Measurements from ENCODE around the gene ASAP3.
A peak's percentile ranks its signal among the peaks of the same experiment; 100 is the strongest.

ASAP3 gene

GRCh38 chr1:23448846-23449245 is 35.1 kb downstream of the ASAP3 start:
- DNase-seq = no peak

- no peak for DNase-seq
Measured at GRCh38 chr1:23446661-23447310, 37.2 kb downstream of the ASAP3 start.

- no peak for DNase-seq
Measured at GRCh38 chr1:23444596-23445390, 39.2 kb downstream of the ASAP3 start.

- DNase-seq = no peak
Measured at GRCh38 chr1:23444104-23444533, 39.9 kb downstream of the ASAP3 start.

GRCh38 chr1:23442751-23443150 is 41.2 kb downstream of the ASAP3 start:
- no peak for DNase-seq

GRCh38 chr1:23441446-23442148 is 42.4 kb downstream of the ASAP3 start:
- DNase-seq = no peak

GRCh38 chr1:23438545-23438944 is 45.4 kb downstream of the ASAP3 start:
- DNase-seq = no peak

- DNase-seq = no peak
Measured at GRCh38 chr1:23437355-23437664, 46.7 kb downstream of the ASAP3 start.

GRCh38 chr1:23436520-23437354 is 47.2 kb downstream of the ASAP3 start:
- peak; percentile 19 for DNase-seq

GRCh38 chr1:23434260-23434775 is 49.7 kb downstream of the ASAP3 start:
- no peak for DNase-seq

GRCh38 chr1:23433122-23433521 is 50.9 kb downstream of the ASAP3 start:
- DNase-seq = no peak

GRCh38 chr1:23431431-23431830 is 52.5 kb downstream of the ASAP3 start:
- DNase-seq = no peak

GRCh38 chr1:23430803-23431202 is 53.2 kb downstream of the ASAP3 start:
- DNase-seq = no peak

GRCh38 chr1:23428136-23428905 is 55.7 kb downstream of the ASAP3 start:
- DNase-seq = no peak

GRCh38 chr1:23427550-23427949 is 56.4 kb downstream of the ASAP3 start:
- DNase-seq = no peak

GRCh38 chr1:23426828-23427227 is 57.2 kb downstream of the ASAP3 start:
- no peak for DNase-seq

- DNase-seq = no peak
Measured at GRCh38 chr1:23425193-23425494, 58.8 kb downstream of the ASAP3 start.

- DNase-seq = no peak
Measured at GRCh38 chr1:23424293-23425192, 59.4 kb downstream of the ASAP3 start, which contains the start of gene TCEA3. Gene TCEA3 (minus strand): TSS chr1:23424748. CDS start chr1:23424633, 115 bp downstream.

- DNase-seq = no peak
Measured at GRCh38 chr1:23423415-23424292, 60.3 kb downstream of the ASAP3 start.

- no peak for DNase-seq
Measured at GRCh38 chr1:23422941-23423340, 61.0 kb downstream of the ASAP3 start.
